NCI-H2227 treated with DMSO at 0.1 percent for 48 hours (cell line): ENCODE results near the gene CATSPER2.
"Not testable (repeated sequence)": the region's sequence is repeated elsewhere in the genome, so short reads cannot be mapped to it uniquely, and the experiment has no call there.

Experiments
- DNase-seq: peaks from one replicate; lab custom pipeline; 2025; lab: John Stamatoyannopoulos, UW

The CATSPER2 gene

GRCh38 chr15:43593328-43594190 is 55.1 kb downstream of the CATSPER2 start, which contains the start of gene CKMT1B:
CKMT1B (plus strand) TSS chr15:43594027; CDS start chr15:43594219, 192 bp downstream.
- DNase-seq: not testable (repeated sequence)

GRCh38 chr15:43592841-43593240 is 55.8 kb downstream of the CATSPER2 start:
- not testable (repeated sequence) for DNase-seq

- DNase-seq: not testable (repeated sequence)
Measured at GRCh38 chr15:43589778-43590466, 58.7 kb downstream of the CATSPER2 start, which contains the start of gene PPIP5K1. PPIP5K1 (minus strand) TSS chr15:43590208; CDS start chr15:43584504, 5,704 bp downstream.
